ENCODE data around the gene HMOX1.

GRCh38 chr22:35424761-35425160 lies 43.9 kb downstream of the HMOX1 start:
- TF ChIP-seq CTCF (IDR thresholded peaks at IDR 0.05): no peak
- no peak for TF ChIP-seq POLR2AphosphoS5 (IDR thresholded peaks at IDR 0.05)
- no peak for TF ChIP-seq POLR2A (IDR thresholded peaks at IDR 0.05)

Measured in breast epithelium (tissue), 3 donors.